HG02943 (cell line): ENCODE results near the gene ABCA1.
A peak's percentile ranks its signal among the peaks of the same experiment; 100 is the strongest.
"Not testable (repeated sequence)": the region's sequence is repeated elsewhere in the genome, so short reads cannot be mapped to it uniquely, and the experiment has no call there.

ENCODE experiments used
- ATAC-seq: cut with Tn5 transposase; IDR thresholded peaks from one replicate; pipeline ENCODE4 v1.9.1; 2021; ENCODE audit warnings: mild to moderate bottlenecking, low read depth, moderate library complexity; ENCODE audit not compliant: unreplicated experiment

Gene ABCA1

DNA sequence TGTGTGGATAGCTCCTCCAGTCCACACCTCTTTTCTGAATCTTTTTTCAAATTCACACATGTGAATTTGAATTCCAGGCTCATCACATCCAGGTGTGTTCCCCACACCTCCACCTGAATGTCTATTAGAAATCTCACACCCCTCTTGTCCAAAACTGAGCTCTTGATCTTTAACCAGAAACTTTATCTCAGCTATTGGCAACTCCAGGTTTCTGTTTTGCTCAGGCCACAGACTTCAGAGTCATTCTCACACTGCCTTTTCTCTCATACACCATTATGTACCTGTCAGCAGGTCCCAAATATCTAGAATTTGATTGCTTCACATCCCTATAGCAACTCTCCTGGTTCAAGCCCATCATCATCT, 152.4 kb downstream of the ABCA1 start:
- peak; percentile 63 for ATAC-seq

GRCh38 chr9:104774831-104775573, 153.0 kb downstream of the ABCA1 start:
- ATAC-seq = peak; percentile 88

DNA sequence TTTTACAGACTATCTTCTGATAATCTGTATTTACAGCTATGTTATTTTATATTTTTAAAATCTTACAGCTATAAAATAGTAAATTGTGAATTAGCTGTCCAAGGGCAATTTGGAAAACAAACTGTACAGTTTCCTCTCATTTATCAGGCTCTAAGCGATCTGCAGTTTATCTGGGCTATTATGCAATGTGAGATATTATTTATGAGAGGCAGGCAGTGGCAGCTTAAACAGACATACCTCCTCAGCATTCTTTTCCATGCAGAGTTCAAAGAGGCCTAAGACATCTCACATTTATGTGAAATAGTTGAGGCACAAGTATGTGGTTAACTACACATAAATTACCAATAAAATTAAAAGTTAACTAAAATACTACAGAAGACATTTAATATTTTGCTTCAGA, 153.8 kb downstream of the ABCA1 start:
- no peak for ATAC-seq

GRCh38 chr9:104772714-104773510, 155.0 kb downstream of the ABCA1 start:
- peak; percentile 41 for ATAC-seq

DNA sequence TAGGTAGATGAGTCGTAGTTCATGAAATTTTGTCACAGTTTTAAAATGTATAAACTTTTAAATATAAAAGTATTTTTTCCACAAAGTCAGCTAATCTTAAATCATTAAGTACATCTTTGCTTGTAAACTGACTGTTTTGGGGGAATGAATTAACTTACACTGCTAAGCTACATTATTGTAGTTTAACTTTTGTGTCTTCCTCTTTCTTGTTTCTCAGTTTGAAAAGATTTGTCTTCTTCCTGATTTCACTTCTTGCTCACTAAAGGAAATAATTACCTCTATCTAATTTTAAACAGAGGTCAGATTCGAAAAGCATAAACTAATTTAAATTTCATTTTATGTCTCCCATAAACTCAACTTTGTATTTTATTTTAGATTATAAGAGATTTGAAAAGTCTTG, 158.3 kb downstream of the ABCA1 start:
- ATAC-seq = no peak

DNA sequence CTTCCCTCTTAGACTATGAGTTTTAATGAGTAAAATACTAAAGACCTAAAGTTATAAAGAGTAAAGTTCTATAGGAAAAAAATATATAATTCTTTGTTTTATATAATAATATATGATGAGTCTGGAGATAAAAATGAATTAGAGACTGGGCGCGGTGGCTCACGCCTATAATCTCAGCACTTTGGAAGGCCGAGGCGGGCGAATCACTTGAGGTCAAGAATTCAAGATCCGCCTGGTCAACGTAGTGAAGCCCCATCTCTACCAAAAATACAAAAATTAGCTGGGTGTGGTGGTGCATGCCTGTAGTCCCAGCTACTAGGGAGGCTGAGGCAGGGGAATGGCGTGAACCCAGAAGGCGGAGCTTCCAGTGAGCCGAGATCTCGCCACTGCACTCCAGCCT, 158.9 kb downstream of the ABCA1 start:
- not testable (repeated sequence) for ATAC-seq

- no peak for ATAC-seq
Observed at GRCh38 chr9:104767507-104767906, 160.4 kb downstream of the ABCA1 start.

- ATAC-seq = no peak
Observed at GRCh38 chr9:104766025-104766424, 161.9 kb downstream of the ABCA1 start.

DNA sequence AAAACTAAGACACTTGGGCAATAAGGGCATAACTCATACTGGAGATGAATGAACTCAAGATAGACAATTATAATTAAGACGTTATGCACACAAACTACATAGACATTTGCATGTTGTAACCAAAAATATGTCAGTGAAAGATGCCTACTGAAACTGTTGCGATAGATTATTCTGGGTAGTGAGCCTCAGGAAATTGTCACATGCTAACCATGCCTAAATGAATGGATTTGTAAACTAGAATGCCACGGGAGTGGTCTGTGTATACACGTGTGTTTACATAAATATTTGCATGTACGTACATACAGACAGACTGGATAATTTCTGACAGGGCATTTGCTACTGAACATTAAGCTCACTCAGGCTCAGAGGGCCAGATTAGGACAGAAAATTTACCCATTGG, 162.8 kb downstream of the ABCA1 start:
- no peak for ATAC-seq

DNA sequence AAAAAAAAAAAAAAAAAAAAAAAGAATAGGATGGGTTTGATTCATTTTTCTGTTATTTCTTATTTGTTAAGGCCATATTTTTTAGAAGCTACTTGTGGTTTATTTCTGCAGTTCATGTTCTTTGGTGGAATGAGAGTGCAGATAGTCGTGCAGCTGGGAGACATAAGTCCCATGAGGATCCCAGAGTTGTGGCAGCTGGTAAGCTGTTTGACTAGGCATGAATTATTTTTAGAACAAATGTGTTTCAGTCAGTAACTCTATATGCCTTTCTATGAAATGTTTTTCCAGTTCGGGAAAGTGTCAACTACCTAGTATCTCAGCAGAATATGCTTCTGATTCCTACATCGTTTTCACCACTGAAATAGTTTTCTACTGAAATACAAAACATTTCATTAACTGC, 169.0 kb downstream of the ABCA1 start:
- ATAC-seq = no peak

- ATAC-seq = no peak
Observed at GRCh38 chr9:104750185-104750767, 177.7 kb downstream of the ABCA1 start.

- ATAC-seq = peak; percentile 8
Observed at GRCh38 chr9:104748359-104749031, 179.5 kb downstream of the ABCA1 start.

DNA sequence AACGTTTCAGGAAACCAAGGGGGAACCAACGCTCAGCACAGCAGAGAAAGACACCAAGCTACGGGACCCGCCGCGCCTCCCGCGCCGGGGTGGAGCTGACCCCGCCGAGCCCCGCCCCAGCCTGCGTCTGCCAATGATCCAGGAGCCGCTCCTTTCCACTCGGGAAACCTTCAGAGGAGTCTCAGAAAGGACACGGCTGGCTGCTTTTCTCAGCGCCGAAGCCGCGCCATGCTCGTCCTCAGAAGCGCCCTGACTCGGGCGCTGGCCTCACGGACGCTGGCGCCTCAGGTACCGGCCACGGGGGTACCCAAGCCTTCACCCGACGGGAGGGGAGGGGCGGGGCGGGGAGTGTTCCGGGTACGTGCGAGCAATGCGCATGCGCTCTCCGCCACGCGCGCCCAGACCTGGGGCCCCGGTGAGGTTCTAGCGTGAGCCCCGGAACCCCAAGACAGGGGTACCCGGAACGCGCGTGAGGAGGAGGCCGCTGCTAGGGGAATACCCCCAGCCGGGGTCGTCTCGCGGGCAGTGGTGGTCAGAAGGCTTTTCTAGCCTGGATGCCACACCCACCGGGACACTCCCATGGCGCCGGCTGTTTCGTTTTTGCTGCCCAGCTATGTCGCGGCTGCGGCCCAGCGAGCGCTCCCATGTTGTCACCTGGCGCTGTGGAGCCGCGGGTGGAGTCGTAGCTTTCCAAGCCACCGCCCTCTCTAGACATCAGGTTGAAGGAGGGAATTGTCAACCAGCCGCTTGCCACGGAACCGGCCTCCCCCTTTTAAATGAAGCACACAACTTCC, 180.2 kb downstream of the ABCA1 start, which contains the start of gene NIPSNAP3A:
Gene NIPSNAP3A, plus strand, starts transcription at position 119 of the 794 bp plus-strand sequence. Its CDS starts 110 bp downstream, at position 229.
- ATAC-seq = peak; percentile 83

DNA sequence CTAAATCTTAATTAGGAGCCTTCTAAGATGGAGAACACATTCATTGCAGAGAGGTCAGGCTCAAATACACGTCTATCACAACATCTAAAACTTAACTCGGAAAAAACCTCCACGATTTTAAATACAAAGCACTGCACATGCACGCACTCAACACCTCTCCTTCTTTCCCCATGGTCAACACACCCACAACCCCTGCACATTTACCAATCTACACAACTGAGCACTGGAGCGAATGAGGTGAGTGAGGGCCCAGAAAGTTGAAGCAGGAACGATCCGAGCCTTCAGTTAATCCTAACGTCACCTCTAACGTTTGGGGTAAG, 180.8 kb downstream of the ABCA1 start:
- peak; percentile 21 for ATAC-seq

GRCh38 chr9:104746798-104747197, 181.2 kb downstream of the ABCA1 start:
- ATAC-seq = no peak

DNA sequence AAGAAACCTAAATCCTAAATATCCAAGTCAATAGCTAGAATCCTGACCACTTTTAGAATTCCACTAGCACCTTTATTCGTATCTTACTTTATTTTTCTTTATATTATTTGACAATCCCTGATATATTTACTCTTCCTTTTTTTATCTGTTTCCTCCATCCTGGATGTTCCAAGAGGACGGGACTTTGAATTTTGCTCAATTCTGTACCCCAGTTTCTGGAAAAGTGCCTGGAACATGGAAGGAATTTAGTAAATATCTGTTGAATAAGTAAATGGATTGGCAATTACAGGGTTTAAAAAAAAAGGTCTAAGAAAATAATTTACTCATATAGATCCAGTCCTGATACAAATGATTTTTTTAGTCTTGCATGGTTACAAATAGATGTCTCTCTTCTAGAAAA, 181.7 kb downstream of the ABCA1 start:
- ATAC-seq = no peak

- no peak for ATAC-seq
Observed at GRCh38 chr9:104745852-104746251, 182.1 kb downstream of the ABCA1 start.

GRCh38 chr9:104743376-104743985, 184.5 kb downstream of the ABCA1 start:
- ATAC-seq = peak; percentile 35

- no peak for ATAC-seq
Observed at GRCh38 chr9:104740621-104741020, 187.3 kb downstream of the ABCA1 start.

DNA sequence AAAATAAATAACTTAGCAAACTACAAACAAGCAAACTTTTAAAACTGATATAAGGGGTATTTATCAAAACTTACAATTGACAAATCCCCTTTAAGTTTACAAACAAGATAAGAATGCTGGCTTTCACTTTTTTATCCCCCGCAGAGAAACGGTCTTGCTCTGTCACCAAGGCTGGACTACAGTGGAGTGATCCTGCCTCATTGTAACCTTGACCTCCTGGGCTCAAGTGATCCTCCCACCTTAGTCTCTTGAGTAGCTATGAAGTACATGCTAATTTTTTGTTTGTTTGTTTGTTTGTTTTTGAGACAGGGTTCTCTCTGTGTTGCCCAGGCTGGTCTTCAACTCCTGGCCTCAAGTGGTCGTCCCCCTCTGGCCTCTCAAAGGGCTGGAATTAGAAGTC, 189.5 kb downstream of the ABCA1 start:
- ATAC-seq = no peak
